GM18870 (cell line): Measurements from ENCODE around the gene RPTOR.

ENCODE experiments used
- ATAC-seq: cut with Tn5 transposase; IDR thresholded peaks from one replicate; pipeline ENCODE4 v1.9.1; 2021; ENCODE audit warnings: moderate library complexity; ENCODE audit not compliant: unreplicated experiment

Gene RPTOR

GRCh38 chr17:80921741-80922579 is 377.3 kb downstream of the RPTOR start:
- ATAC-seq = no peak

GRCh38 chr17:80922580-80923160 is 378.0 kb downstream of the RPTOR start:
- no peak for ATAC-seq

GRCh38 chr17:80923211-80924110 is 378.8 kb downstream of the RPTOR start:
- ATAC-seq = no peak

- no peak for ATAC-seq
Measured at GRCh38 chr17:80924111-80924806, 379.6 kb downstream of the RPTOR start.

- no peak for ATAC-seq
Measured at GRCh38 chr17:80924807-80925610, 380.4 kb downstream of the RPTOR start.

- ATAC-seq = no peak
Measured at GRCh38 chr17:80925688-80926335, 381.2 kb downstream of the RPTOR start.

GRCh38 chr17:80926591-80927250 is 382.1 kb downstream of the RPTOR start:
- no peak for ATAC-seq

GRCh38 chr17:80927791-80928216 is 383.2 kb downstream of the RPTOR start:
- ATAC-seq = no peak

- ATAC-seq = no peak
Measured at GRCh38 chr17:80929449-80929848, 384.8 kb downstream of the RPTOR start.

- ATAC-seq = no peak
Measured at GRCh38 chr17:80930335-80931279, 386.0 kb downstream of the RPTOR start.

- ATAC-seq = no peak
Measured at GRCh38 chr17:80931421-80932265, 387.0 kb downstream of the RPTOR start.

- no peak for ATAC-seq
Measured at GRCh38 chr17:80935526-80935925, 390.9 kb downstream of the RPTOR start.

GRCh38 chr17:80936218-80936617 is 391.6 kb downstream of the RPTOR start:
- ATAC-seq = no peak

GRCh38 chr17:80936723-80937122 is 392.1 kb downstream of the RPTOR start:
- no peak for ATAC-seq

GRCh38 chr17:80937462-80938381 is 393.1 kb downstream of the RPTOR start:
- ATAC-seq = no peak

- no peak for ATAC-seq
Measured at GRCh38 chr17:80938556-80938955, 393.9 kb downstream of the RPTOR start.
